Type B pancreatic cell (in vitro differentiated cells): ENCODE data around the gene GGACT. TPM values are rescaled to one million over a fixed set of nuclear protein-coding genes. Genes with fewer than 3 reads are reported as not detected.
"Not testable (repeated sequence)": the region's sequence is repeated elsewhere in the genome, so short reads cannot be mapped to it uniquely, and the experiment has no call there.

Experiments
- DNase-seq: peaks from one replicate; pipeline ENCODE4 v3.0.0; 2021; ENCODE audit warnings: mixed read lengths; ENCODE audit not compliant: unreplicated experiment; ENCODE audit errors: extremely low spot score
- H3K27ac Mint-ChIP-seq: 2 replicates; pipeline ENCODE4 v1.8.0; 2021; ENCODE audit warnings: mild to moderate bottlenecking, mixed read lengths
- H3K27me3 Mint-ChIP-seq: 2 replicates; pipeline ENCODE4 v1.8.0; 2021; ENCODE audit warnings: mixed read lengths
- H3K36me3 Mint-ChIP-seq: 2 replicates; pipeline ENCODE4 v1.8.0; 2021; ENCODE audit warnings: mixed read lengths
- H3K4me1 Mint-ChIP-seq: one replicate; pipeline ENCODE4 v1.8.0; 2021; ENCODE audit warnings: mixed read lengths; ENCODE audit not compliant: unreplicated experiment
- H3K4me3 Mint-ChIP-seq: 2 replicates; pipeline ENCODE4 v1.8.0; 2021; ENCODE audit warnings: mild to moderate bottlenecking, mixed read lengths
- H3K9me3 Mint-ChIP-seq: 2 replicates; pipeline ENCODE4 v1.8.0; 2021; ENCODE audit warnings: mixed read lengths
- total RNA-seq: library from RNA; stranded (reverse); gene quantifications from 2 replicates; pipeline ENCODE4 v1.2.1, GENCODE V29; 2021; ENCODE audit warnings: low replicate concordance
- TF ChIP-seq, protein P1 (sequence below): fragments of 200-600 bp; sonication (generic); conservative IDR thresholded peaks from 2 replicates; pipeline ENCODE4 v1.5.0; 2021; ENCODE audit warnings: antibody characterized with exemption, mild to moderate bottlenecking

The GGACT gene
- total RNA-seq, 1 donor from 2014 or later = 5.9 TPM

DNA sequence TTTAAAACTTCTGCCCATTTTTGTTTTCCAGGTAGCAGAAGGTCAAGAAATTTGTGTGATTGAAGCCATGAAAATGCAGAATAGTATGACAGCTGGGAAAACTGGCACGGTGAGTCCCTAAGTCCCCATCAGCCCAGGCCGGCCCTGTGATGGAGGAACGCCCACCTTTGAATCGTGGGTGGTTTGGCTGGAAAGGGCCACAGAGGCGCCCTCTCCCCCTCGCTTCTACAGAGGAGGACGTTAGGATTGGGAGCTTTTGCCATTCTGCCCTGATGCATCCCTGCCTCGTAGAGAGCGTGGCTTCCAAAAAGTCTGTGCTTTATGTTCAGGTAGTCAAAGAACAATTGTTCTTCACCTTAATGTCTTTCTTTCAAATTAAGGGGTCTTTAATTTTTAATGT lies 60.9 kb downstream of the GGACT start:
- H3K27me3 Mint-ChIP-seq = no peaks in the 10 kb centered on the region
- TF ChIP-seq, protein P1, sequence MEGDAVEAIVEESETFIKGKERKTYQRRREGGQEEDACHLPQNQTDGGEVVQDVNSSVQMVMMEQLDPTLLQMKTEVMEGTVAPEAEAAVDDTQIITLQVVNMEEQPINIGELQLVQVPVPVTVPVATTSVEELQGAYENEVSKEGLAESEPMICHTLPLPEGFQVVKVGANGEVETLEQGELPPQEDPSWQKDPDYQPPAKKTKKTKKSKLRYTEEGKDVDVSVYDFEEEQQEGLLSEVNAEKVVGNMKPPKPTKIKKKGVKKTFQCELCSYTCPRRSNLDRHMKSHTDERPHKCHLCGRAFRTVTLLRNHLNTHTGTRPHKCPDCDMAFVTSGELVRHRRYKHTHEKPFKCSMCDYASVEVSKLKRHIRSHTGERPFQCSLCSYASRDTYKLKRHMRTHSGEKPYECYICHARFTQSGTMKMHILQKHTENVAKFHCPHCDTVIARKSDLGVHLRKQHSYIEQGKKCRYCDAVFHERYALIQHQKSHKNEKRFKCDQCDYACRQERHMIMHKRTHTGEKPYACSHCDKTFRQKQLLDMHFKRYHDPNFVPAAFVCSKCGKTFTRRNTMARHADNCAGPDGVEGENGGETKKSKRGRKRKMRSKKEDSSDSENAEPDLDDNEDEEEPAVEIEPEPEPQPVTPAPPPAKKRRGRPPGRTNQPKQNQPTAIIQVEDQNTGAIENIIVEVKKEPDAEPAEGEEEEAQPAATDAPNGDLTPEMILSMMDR = no peak
- H3K9me3 Mint-ChIP-seq = no peaks in the 10 kb centered on the region
- no peak for DNase-seq
- H3K4me1 Mint-ChIP-seq = peaks cover 9% of the 10 kb centered on the region
- H3K27ac Mint-ChIP-seq = no peak overlapping the region
- H3K36me3 Mint-ChIP-seq = peaks cover 29% of the 10 kb centered on the region
- no peak overlapping the region for H3K4me3 Mint-ChIP-seq

DNA sequence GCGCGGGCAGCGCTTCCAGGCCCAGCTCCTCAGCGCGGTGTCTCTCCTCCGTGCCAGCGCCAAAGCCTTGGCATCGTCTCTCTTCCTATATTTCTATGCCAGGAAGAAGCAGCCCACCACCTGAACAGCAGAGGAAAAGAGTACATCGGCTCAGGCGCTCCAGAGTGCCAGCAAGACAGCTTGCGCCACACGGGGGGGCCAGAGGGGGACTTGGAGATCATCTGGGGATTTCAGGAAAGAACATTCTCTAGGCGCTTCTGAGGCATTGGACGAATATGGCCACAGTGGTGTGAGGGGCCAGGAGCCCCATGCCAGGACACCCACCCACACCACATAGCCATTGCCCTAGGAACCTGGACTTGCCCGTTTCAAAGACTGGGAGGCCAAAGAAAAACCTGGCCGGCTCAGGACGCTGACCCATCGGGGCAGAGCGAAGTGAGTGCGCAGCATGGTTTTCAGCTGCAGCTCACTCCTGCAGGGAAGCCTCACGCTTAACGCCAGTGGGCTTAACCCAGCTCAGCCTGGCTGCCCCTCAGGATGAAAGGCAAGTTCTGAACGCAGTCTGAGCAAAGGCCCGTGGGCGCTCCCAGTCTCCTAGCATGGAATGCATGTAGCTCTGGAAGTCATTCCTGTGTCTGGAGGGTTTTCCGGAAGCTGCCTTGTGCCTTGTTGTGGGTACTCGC lies 62.1 kb downstream of the GGACT start:
- peaks cover 25% of the 10 kb centered on the region for H3K36me3 Mint-ChIP-seq
- H3K4me3 Mint-ChIP-seq = no peak overlapping the region
- TF ChIP-seq, protein P1 = no peak
- H3K9me3 Mint-ChIP-seq = no peaks in the 10 kb centered on the region
- no peak overlapping the region for H3K27ac Mint-ChIP-seq
- H3K27me3 Mint-ChIP-seq = no peaks in the 10 kb centered on the region
- DNase-seq = peak; percentile 54
- H3K4me1 Mint-ChIP-seq = peaks cover 12% of the 10 kb centered on the region

DNA sequence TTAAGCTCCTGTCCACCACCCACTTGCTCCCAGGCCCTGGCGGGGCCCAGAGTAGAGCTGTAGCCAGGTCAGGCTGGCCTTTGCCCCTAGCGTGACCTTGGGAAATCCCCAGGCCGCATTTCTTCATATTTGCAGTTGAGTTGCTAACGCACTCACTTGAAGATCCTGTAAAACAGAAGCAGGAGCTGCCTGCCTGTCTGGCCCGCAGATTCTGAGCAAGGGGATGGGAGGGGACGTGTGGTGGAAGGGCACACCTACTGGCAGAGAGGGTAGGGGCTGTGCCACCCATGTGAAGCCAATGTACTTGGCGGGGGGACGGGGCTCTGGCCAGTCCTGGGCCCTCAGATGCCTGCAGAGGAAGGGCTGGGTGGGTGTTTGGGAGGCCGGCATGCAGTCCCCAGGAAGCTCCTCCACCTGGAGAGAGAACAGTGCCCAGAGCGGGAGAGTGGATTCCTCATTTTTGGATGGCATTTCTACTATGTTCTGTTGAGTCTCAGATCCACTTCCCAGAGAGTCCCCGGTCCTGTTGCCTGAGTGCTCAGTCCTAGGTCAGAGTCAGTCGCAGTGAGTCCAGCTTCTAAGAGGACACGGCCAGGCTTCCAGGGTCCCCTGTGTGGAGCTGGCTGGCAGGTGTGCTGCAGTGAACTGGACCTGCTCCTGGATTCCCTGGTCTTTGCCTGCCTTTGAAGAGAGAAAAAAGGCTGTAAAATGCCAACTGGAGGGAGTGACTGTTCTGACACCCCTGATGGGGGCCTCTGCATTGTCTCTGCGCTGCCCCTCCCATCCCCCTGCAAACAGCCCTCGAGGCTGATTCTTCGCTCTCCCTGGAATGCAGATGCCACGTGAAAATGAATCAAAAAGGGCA lies 62.9 kb downstream of the GGACT start:
- peak; percentile 56 for DNase-seq
- H3K27me3 Mint-ChIP-seq = no peaks in the 10 kb centered on the region
- H3K4me3 Mint-ChIP-seq = no peak overlapping the region
- TF ChIP-seq, protein P1 = no peak
- peaks cover 24% of the 10 kb centered on the region for H3K36me3 Mint-ChIP-seq
- H3K27ac Mint-ChIP-seq = no peak overlapping the region
- no peaks in the 10 kb centered on the region for H3K9me3 Mint-ChIP-seq
- H3K4me1 Mint-ChIP-seq = peaks cover 13% of the 10 kb centered on the region

DNA sequence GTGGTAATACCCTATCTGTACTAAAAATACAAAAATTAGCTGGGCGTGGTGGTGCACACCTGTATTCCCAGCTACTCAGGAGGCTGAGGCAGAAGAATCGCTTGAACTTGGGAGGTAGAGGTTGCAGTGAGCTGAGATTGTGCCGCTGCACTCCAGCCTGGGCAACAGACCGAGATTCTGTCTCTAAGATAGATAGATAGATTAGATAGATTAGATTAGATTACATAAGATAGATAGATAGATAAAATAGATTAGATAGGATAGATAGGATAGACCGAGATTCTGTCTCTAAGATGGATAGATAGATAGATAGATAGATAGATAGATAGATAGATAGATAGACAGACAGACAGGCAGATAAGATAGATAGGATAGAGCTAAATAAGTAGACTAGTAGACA lies 63.9 kb downstream of the GGACT start:
- not testable (repeated sequence) for H3K9me3 Mint-ChIP-seq, H3K27me3 Mint-ChIP-seq, H3K4me1 Mint-ChIP-seq, H3K4me3 Mint-ChIP-seq, H3K27ac Mint-ChIP-seq
- DNase-seq = peak; percentile 7
- peaks cover 20% of the 10 kb centered on the region for H3K36me3 Mint-ChIP-seq

DNA sequence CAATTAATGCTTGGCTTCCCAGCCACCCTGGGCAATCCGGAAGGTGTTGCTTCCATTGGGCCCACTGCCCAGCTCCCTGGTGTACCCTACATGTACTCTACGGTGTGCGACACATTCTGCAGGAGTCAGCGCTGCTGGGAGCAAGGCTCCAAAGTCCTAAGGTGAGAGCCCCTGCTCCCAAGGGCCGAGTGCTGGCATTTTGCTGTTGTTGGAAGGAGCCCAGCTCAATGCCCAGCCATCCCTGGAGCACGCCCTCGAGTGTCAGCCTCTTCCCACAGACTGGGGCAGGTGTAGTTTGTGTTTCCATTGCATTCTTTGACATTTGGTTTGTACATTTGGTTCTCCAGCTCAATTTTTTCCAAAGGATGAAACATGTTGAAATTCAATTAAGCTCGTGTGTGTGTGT lies 64.6 kb downstream of the GGACT start:
- H3K27ac Mint-ChIP-seq = no peak overlapping the region
- H3K36me3 Mint-ChIP-seq = peaks cover 13% of the 10 kb centered on the region
- H3K4me1 Mint-ChIP-seq = peaks cover 6% of the 10 kb centered on the region
- no peak overlapping the region for H3K4me3 Mint-ChIP-seq
- DNase-seq = no peak
- TF ChIP-seq, protein P1 = no peak
- no peaks in the 10 kb centered on the region for H3K9me3 Mint-ChIP-seq
- no peaks in the 10 kb centered on the region for H3K27me3 Mint-ChIP-seq

DNA sequence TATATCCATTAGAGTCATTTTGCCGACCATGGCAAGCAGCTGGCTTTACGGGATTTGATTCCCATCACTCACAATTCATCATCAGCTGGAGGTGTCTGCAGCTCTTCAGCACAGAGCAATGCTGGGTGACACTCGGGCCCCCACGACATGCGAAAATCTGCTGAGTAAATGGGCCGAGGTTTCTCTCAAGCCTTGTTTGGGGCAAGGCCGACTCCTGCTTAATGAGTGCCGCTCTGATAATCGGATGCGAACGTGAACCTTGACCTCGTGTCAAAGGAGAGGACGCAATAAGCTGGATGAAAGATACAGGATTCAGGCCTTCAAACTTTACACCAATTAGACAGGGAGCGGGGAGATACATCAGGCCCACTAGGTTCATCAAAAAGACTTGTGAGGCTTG lies 65.2 kb downstream of the GGACT start:
- Mint-ChIP-seq H3K36me3 (peaks cover 7% of the 10 kb centered on the region), H3K4me1 (peaks cover 6% of the 10 kb centered on the region), H3K27ac (no peak overlapping the region), H3K4me3 (no peak overlapping the region), H3K9me3 (no peaks in the 10 kb centered on the region), H3K27me3 (no peaks in the 10 kb centered on the region)
- TF ChIP-seq, protein P1 = no peak
- DNase-seq = no peak
